HCT116 (cell line): ENCODE results near the gene GOLGA7B.
"Not testable (repeated sequence)": the region's sequence is repeated elsewhere in the genome, so short reads cannot be mapped to it uniquely, and the experiment has no call there.

ENCODE experiments used
- CTCF ChIP-seq, 3 experiments: fragments of 200-600 bp in 1 of 3; sonication (generic) in 1 of 3; IDR thresholded peaks in 2 of 3; conservative IDR thresholded peaks in 1 of 3; 2 replicates each; pipeline ENCODE4 v1.5.1; 2012 to 2017; ENCODE audit warnings: low read depth in 2 of 3, low read length in 2 of 3, antibody characterized with exemption in 1 of 3, borderline replicate concordance in 1 of 3, control low read depth in 1 of 3, mild to moderate bottlenecking in 1 of 3, mixed read lengths in 1 of 3, mixed run types in 1 of 3, moderate library complexity in 1 of 3; ENCODE audit not compliant: insufficient read depth in 1 of 3
- ELF1 ChIP-seq: IDR thresholded peaks from 2 replicates; pipeline ENCODE4 v1.6.1; 2012; ENCODE audit warnings: low read depth, borderline replicate concordance
- EZH2phosphoT487 ChIP-seq: fragments of 200-600 bp; IDR thresholded peaks from 2 replicates; pipeline ENCODE4 v1.6.1; 2018; ENCODE audit warnings: antibody characterized with exemption, borderline replicate concordance
- MAX ChIP-seq: IDR thresholded peaks from 2 replicates; pipeline ENCODE4 v1.6.1; 2012
- POLR2A ChIP-seq: IDR thresholded peaks from 2 replicates; pipeline ENCODE4 v1.7.0; 2011; ENCODE audit warnings: borderline replicate concordance; ENCODE audit not compliant: insufficient read depth, insufficient read length; ENCODE audit errors: extremely low read depth
- POLR2AphosphoS5 ChIP-seq: IDR thresholded peaks from 2 replicates; pipeline ENCODE4 v1.6.1; 2011; ENCODE audit warnings: mild to moderate bottlenecking, low read depth, low read length, moderate library complexity
- RAD21 ChIP-seq: IDR thresholded peaks from 2 replicates; pipeline ENCODE4 v1.6.1; 2012; ENCODE audit warnings: low read depth, mild to moderate bottlenecking
- REST ChIP-seq: IDR thresholded peaks from 2 replicates; pipeline ENCODE4 v1.6.1; 2012; ENCODE audit warnings: low read depth
- SIN3A ChIP-seq: IDR thresholded peaks from 2 replicates; pipeline ENCODE4 v1.6.1; 2012; ENCODE audit warnings: low read depth
- SRF ChIP-seq: IDR thresholded peaks from 2 replicates; pipeline ENCODE4 v1.6.1; 2012; ENCODE audit warnings: low read depth
- YY1 ChIP-seq: IDR thresholded peaks from 2 replicates; pipeline ENCODE4 v1.6.1; 2011; ENCODE audit warnings: low read length, low read depth, moderate library complexity, mild to moderate bottlenecking; ENCODE audit not compliant: insufficient replicate concordance; ENCODE audit errors: extremely low read depth
- ZNF274 ChIP-seq: fragments of 200-500 bp; sonication (Bioruptor generic); IDR thresholded peaks from 2 replicates; pipeline ENCODE4 v1.6.1; 2014; ENCODE audit warnings: mild to moderate bottlenecking, low read depth, low read length, inconsistent platforms

- not testable (repeated sequence) for TF ChIP-seq REST; ZNF274; SRF; POLR2A; SIN3A; CTCF (IDR thresholded peaks at IDR 0.05 in 2 of 3, conservative IDR thresholded peaks at IDR 0.05 in 1 of 3; ENCODE audit: borderline replicate concordance in 1 of 3, insufficient read depth in 1 of 3, low read depth in 2 of 3, low read length in 2 of 3); EZH2phosphoT487; YY1; MAX; POLR2AphosphoS5; ELF1; RAD21
Measured at GRCh38 chr10:97841166-97841565, 8.5 kb upstream of the GOLGA7B start.
